WERI-Rb-1 (cell line): ENCODE measurements around the gene SULT2B1.
"Not testable (repeated sequence)": the region's sequence is repeated elsewhere in the genome, so short reads cannot be mapped to it uniquely, and the experiment has no call there.

Experiments
- DNase-seq: peaks from one replicate; pipeline ENCODE4 v3.0.0-alpha.2; 2020
- H3K27ac ChIP-seq: fragments of 250-450 bp; sonication (Bioruptor Pico); 2 replicates; pipeline ENCODE4 v1.5.1; 2020; ENCODE audit warnings: mild to moderate bottlenecking, moderate library complexity
- H3K27me3 ChIP-seq: fragments of 250-450 bp; sonication (Bioruptor Pico); 2 replicates; pipeline ENCODE4 v1.5.1; 2021; ENCODE audit warnings: mild to moderate bottlenecking, low read depth, moderate library complexity; ENCODE audit not compliant: insufficient read depth, severe bottlenecking
- H3K36me3 ChIP-seq: fragments of 250-450 bp; sonication (Bioruptor Pico); 2 replicates; pipeline ENCODE4 v1.5.1; 2020; ENCODE audit warnings: mild to moderate bottlenecking, moderate library complexity
- H3K4me3 ChIP-seq: 2 replicates; pipeline ENCODE4 v1.5.1; 2011; ENCODE audit warnings: low read depth, mild to moderate bottlenecking, control low read depth, low read length
- H3K9me3 ChIP-seq: fragments of 250-450 bp; sonication (Bioruptor Pico); 2 replicates; pipeline ENCODE4 v1.5.1; 2021; ENCODE audit warnings: mild to moderate bottlenecking, moderate library complexity; ENCODE audit not compliant: severe bottlenecking
- TF ChIP-seq, protein P1 (sequence below): IDR thresholded peaks from 2 replicates; pipeline ENCODE4 v1.5.1; 2011; ENCODE audit warnings: low read depth, mild to moderate bottlenecking, control low read depth, inconsistent platforms, low read length

Gene SULT2B1

DNA sequence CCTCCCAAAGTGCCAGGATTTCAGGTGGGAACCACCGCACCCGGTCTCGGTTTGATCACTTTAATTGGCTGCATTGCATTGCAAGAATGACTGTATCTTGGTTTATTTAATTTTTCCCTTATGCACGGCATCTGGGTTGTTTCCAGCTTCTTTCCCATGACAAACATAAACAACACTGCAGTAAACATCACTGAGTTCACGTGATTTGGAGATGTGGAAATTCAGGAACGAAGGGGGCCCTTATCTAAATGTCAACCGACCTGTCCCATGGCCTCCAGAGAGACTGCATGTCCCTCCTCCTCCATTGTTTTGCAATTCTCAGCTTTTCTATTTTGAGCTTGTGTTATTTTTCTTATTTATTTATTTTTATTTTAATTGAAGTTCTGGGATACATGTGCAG lies 14.4 kb upstream of the SULT2B1 start:
- TF ChIP-seq, protein P1, sequence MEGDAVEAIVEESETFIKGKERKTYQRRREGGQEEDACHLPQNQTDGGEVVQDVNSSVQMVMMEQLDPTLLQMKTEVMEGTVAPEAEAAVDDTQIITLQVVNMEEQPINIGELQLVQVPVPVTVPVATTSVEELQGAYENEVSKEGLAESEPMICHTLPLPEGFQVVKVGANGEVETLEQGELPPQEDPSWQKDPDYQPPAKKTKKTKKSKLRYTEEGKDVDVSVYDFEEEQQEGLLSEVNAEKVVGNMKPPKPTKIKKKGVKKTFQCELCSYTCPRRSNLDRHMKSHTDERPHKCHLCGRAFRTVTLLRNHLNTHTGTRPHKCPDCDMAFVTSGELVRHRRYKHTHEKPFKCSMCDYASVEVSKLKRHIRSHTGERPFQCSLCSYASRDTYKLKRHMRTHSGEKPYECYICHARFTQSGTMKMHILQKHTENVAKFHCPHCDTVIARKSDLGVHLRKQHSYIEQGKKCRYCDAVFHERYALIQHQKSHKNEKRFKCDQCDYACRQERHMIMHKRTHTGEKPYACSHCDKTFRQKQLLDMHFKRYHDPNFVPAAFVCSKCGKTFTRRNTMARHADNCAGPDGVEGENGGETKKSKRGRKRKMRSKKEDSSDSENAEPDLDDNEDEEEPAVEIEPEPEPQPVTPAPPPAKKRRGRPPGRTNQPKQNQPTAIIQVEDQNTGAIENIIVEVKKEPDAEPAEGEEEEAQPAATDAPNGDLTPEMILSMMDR: no peak
- H3K27me3 ChIP-seq: no peaks in the 10 kb centered on the region
- no peak for DNase-seq
- no peaks in the 10 kb centered on the region for H3K36me3 ChIP-seq
- no peak overlapping the region for H3K4me3 ChIP-seq
- H3K27ac ChIP-seq: no peak overlapping the region
- H3K9me3 ChIP-seq: no peaks in the 10 kb centered on the region

DNA sequence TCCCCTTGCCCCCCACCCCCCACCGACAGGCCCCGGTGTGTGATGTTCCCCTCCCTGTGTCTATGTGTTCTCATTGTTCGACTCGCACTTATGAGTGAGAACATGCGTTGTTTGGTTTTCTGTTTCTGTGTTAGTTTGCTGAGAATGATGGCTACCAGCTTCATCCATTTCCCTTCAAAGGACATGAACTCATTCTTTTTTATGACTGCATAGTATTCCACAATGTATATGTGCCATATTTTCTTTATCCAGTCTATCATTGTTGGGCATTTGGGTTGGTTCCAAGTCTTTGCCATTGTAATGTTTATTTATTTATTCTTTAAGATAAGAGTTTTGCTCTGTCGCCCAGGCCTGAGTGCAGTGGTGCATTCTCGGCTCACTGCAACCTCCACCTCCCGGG lies 13.9 kb upstream of the SULT2B1 start:
- not testable (repeated sequence) for H3K27me3 ChIP-seq, DNase-seq, H3K4me3 ChIP-seq, H3K36me3 ChIP-seq, H3K27ac ChIP-seq, H3K9me3 ChIP-seq

DNA sequence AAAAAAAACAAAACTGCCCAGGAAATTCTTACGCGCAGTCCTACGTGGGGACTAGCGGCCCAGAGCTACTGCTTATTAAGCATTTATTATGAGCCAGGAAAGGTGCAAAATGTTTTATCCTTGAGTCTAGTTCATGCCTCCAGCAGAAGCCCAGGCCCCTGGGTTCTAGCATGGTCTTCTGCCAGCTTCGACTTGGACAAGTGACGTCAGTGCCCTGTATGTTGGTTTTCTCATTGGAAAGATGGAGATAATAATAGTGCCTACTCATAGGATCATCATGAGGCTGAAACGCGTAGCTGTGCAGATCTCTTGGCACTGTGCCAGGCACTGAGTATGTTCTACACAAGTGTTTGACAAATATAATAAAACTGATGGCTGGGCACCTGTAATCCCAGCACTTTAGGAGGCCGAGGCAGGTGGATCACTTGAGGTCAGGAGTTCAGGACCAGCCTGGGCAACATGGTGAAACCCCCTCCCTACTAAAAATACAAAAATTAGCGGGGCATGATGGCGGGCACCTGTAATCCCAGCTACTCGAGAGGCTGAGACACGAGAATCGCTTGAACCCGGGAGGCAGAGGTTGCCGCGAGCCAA lies 12.4 kb upstream of the SULT2B1 start:
- Histone ChIP-seq H3K4me3 (no peak overlapping the region), H3K27me3 (no peaks in the 10 kb centered on the region), H3K9me3 (no peaks in the 10 kb centered on the region), H3K27ac (no peak overlapping the region), H3K36me3 (no peaks in the 10 kb centered on the region)
- TF ChIP-seq, protein P1: no peak
- DNase-seq: no peak

DNA sequence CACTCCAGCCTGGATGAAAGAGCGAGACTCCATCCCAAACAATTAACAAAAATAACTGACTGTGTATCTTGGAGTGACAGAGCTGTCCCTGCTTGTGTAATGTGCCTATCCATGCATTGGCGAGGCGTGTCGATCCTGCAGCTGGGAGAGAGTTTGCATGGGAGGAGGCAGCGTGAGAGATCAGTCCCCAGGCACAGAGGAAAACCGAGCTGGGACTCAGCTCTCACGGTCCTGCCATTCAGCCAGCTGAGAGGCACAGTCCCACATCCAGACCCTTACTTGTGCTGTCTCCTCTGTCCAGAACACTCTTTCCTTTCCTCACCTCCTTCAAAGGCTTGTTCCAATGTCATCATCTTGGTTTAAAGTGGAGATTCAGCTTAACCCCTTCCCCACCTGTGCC lies 11.9 kb upstream of the SULT2B1 start:
- DNase-seq: no peak
- H3K36me3 ChIP-seq: no peaks in the 10 kb centered on the region
- TF ChIP-seq, protein P1: no peak

DNA sequence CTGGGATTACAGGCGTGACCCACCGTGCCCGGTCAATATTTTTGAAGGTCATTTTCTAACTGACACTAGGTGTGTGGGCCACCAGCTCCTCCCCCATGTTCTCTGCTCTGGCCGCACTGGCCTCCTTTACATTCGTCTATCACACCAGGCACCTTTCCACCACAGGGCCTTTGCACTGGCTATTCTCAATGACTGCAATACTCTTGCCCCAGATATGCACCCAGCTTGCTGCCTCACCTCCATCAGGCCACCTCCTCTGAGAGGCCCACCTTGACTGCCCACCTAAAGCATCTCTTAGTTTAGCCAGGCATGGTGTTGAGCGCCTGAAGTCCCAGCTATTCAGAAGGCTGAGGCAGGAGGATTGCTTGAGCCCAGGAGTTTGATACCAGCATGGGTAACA lies 10.2 kb upstream of the SULT2B1 start:
- no peak overlapping the region for H3K27ac ChIP-seq
- TF ChIP-seq, protein P1: no peak
- DNase-seq: no peak
- H3K36me3 ChIP-seq: no peaks in the 10 kb centered on the region
- H3K27me3 ChIP-seq: no peaks in the 10 kb centered on the region
- H3K9me3 ChIP-seq: no peaks in the 10 kb centered on the region
- H3K4me3 ChIP-seq: no peak overlapping the region

More for the DNA sequence above, 11.9 kb upstream of the SULT2B1 start:
- Histone ChIP-seq H3K27me3 (no peaks in the 10 kb centered on the region), H3K9me3 (no peaks in the 10 kb centered on the region), H3K4me3 (no peak overlapping the region), H3K27ac (no peak overlapping the region)

DNA sequence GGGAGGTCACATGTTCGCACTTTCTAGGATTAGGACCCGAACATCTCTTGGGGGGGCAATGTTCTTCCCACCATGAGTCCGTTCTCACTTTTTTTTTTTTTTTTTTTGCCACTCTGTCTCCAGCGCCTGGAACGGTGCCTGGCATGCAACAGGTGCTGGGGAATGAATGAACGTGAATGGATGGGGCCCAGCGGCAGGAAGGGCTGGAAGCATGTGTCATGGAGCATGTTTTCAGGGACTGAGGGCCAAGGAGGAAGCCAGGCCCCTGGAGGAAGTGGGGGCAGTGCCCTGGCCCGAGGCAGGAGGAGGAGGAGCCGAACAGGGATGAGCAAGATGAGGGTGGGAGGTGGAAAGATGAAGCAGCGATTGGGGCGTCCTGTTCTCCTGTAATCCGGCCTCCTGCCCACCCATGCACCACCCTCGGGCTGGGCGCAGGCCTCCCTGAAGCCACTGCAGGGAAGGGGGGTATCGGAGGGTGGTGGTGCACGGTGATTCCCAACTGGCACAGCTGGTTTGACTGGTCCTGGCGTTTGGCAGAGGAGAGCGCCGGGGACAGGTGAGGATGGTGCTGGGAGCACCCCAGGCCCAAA lies 8.8 kb upstream of the SULT2B1 start:
- no peaks in the 10 kb centered on the region for H3K36me3 ChIP-seq
- no peak for DNase-seq
- no peaks in the 10 kb centered on the region for H3K9me3 ChIP-seq
- TF ChIP-seq, protein P1: no peak
- no peaks in the 10 kb centered on the region for H3K27me3 ChIP-seq
- H3K4me3 ChIP-seq: no peak overlapping the region
- no peak overlapping the region for H3K27ac ChIP-seq
